Activated T-cell treated with anti-CD3 and anti-CD28 coated beads, Interleukin-2, amount 50 U/mL, for 24 hours (primary cell): ENCODE results near the gene TPPP.

Source experiments
- DNase-seq: peaks from one replicate; pipeline ENCODE4 v3.0.0-alpha.2; 2020
- H3K27ac Mint-ChIP-seq: 2 replicates; pipeline ENCODE4 v1.8.0; 2020; ENCODE audit warnings: mild to moderate bottlenecking, mixed read lengths
- H3K27me3 Mint-ChIP-seq: 2 replicates; pipeline ENCODE4 v1.8.0; 2020; ENCODE audit warnings: mixed read lengths
- H3K36me3 Mint-ChIP-seq: 2 replicates; pipeline ENCODE4 v1.8.0; 2020; ENCODE audit warnings: low read depth, mixed read lengths
- H3K4me1 Mint-ChIP-seq: 2 replicates; pipeline ENCODE4 v1.8.0; 2020; ENCODE audit warnings: low read depth, mixed read lengths
- H3K4me3 Mint-ChIP-seq: 2 replicates; pipeline ENCODE4 v1.8.0; 2020; ENCODE audit warnings: mild to moderate bottlenecking, moderate library complexity, mixed read lengths
- H3K9me3 Mint-ChIP-seq: 2 replicates; pipeline ENCODE4 v1.8.0; 2020; ENCODE audit warnings: mixed read lengths

The TPPP gene

DNA sequence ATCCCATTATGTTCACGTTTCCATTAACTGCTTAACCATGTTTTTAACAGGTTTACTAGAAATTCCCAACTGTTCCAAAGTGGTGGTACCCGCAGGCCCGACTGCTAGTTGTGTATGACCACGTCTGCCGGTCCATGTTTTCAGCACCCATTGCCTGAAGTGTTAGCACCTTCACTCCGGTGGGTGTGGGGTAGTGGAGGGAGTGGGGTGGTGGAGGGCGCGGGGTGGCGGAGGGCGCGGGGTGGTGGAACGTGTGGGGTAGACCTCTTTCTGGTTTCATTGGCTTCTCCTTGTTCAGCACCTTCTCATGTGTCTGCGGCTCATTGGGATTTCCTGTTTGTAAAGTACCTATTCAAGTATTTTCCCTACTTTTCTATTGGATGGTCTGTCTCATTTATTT, 37.7 kb downstream of the TPPP start:
- H3K27me3 Mint-ChIP-seq: no peaks in the 10 kb centered on the region
- H3K4me3 Mint-ChIP-seq: no peak overlapping the region
- peaks cover 47% of the 10 kb centered on the region for H3K36me3 Mint-ChIP-seq
- no peaks in the 10 kb centered on the region for H3K4me1 Mint-ChIP-seq
- H3K9me3 Mint-ChIP-seq: no peaks in the 10 kb centered on the region
- no peak overlapping the region for H3K27ac Mint-ChIP-seq
- no peak for DNase-seq

DNA sequence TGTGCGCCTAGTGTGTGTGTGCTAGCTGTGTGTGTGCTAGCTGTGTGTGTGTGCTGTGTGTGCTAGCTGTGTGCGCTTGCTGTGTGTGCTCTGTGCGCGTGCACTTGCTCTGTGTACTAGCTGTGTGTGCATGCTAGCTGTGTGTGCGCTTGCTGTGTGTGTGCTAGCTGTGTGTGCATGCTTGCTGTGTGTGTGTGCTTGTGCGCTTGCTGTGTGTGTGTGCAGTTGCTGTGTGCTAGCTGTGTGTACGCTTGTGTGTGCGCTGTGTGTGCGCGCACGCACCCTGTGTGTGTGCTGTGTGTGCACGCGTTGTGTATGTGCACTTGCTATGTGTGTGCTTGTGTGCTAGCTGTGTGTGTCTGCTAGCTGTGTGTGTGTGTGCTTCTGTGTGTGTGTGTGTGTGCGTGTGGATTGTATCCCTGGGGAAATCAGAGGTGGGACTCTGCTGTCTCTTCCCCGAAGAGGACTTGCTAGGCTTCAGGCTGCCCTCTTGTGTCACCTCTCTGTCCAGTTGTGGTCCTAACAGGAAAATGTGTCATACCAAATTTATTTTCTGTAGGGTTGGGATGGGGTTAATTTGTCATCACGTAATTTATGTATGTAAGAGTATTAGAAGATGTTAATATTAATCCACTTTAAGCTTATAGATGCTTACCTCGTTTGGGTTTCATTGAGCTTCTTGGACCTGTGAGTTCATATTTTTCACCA, 38.9 kb downstream of the TPPP start:
- no peak overlapping the region for H3K4me3 Mint-ChIP-seq
- peak; percentile 11 for DNase-seq
- H3K27ac Mint-ChIP-seq: no peak overlapping the region
- H3K4me1 Mint-ChIP-seq: no peaks in the 10 kb centered on the region
- no peaks in the 10 kb centered on the region for H3K27me3 Mint-ChIP-seq
- peaks cover 36% of the 10 kb centered on the region for H3K36me3 Mint-ChIP-seq
- H3K9me3 Mint-ChIP-seq: no peaks in the 10 kb centered on the region

- H3K27ac Mint-ChIP-seq: no peak overlapping the region
- no peaks in the 10 kb centered on the region for H3K9me3 Mint-ChIP-seq
- DNase-seq: peak; percentile 20
- no peaks in the 10 kb centered on the region for H3K4me1 Mint-ChIP-seq
- peaks cover 26% of the 10 kb centered on the region for H3K36me3 Mint-ChIP-seq
- H3K4me3 Mint-ChIP-seq: no peak overlapping the region
- H3K27me3 Mint-ChIP-seq: no peaks in the 10 kb centered on the region
Observed at GRCh38 chr5:652773-653350, 40.3 kb downstream of the TPPP start.

GRCh38 chr5:652023-652515, 41.1 kb downstream of the TPPP start:
- no peak for DNase-seq
- H3K4me1 Mint-ChIP-seq: no peaks in the 10 kb centered on the region
- H3K36me3 Mint-ChIP-seq: peaks cover 18% of the 10 kb centered on the region
- H3K27me3 Mint-ChIP-seq: no peaks in the 10 kb centered on the region
- no peak overlapping the region for H3K4me3 Mint-ChIP-seq
- no peaks in the 10 kb centered on the region for H3K9me3 Mint-ChIP-seq
- no peak overlapping the region for H3K27ac Mint-ChIP-seq

DNA sequence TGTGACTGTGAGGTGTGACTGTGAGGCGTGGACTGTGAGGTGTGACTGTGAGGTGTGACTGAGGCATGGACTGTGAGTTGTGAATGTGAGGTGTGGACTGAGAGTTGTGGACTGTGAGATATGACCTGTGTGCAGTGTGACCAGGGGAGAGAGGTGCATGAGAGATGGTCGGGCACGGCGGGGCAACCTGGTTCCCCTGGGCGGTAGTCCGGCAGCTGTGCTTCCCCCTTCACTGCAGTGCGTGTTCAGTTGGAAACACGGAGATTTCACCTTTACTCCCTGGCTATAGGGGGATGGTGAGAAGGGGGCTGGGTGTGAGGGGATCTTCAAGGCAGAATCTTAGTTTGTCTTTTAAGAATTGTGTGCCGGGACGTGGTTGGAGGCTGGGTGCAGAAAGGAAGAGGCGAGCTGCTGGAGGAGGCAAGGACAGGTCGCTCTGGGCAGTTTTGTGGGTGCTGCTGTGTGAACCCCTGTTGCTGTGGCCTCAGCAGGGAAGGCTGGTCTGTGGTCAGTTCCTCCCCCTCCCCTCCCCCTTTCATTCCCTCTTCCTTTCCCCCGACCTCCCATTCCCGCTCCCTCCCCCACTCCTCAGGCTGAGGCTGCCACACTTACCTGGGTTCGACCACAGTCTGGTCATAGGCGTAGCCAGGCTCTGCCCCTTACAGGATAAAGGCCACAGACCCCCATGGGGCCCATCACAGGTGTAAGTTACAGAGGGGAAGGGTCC, 41.7 kb downstream of the TPPP start:
- Mint-ChIP-seq H3K27me3 (no peaks in the 10 kb centered on the region), H3K4me1 (no peaks in the 10 kb centered on the region), H3K27ac (no peak overlapping the region), H3K4me3 (no peak overlapping the region), H3K9me3 (no peaks in the 10 kb centered on the region), H3K36me3 (peaks cover 12% of the 10 kb centered on the region)
- peak; percentile 13 for DNase-seq

DNA sequence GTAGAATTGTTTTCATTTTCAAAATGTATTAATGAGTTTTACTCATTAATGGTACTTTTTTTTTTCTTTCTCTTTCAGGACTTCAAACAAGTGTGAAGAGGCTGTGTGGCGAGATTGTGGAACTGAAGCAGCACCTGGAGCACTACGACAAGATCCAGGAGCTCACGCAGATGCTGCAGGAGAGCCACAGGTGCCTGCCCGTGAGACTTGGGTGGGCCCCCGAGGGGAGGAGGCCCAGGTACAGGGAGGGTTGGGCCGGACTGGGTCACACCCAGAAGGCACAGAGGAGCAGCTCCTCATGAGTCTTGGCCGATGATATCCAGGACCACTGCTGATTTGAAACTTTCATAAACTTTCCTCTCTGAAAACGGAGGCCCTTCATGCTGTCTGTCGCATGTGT, 45.4 kb downstream of the TPPP start:
- DNase-seq: peak; percentile 6
- H3K4me3 Mint-ChIP-seq: no peak overlapping the region
- peaks cover 35% of the 10 kb centered on the region for H3K36me3 Mint-ChIP-seq
- H3K27ac Mint-ChIP-seq: no peak overlapping the region
- no peaks in the 10 kb centered on the region for H3K27me3 Mint-ChIP-seq
- H3K9me3 Mint-ChIP-seq: no peaks in the 10 kb centered on the region
- H3K4me1 Mint-ChIP-seq: no peaks in the 10 kb centered on the region

DNA sequence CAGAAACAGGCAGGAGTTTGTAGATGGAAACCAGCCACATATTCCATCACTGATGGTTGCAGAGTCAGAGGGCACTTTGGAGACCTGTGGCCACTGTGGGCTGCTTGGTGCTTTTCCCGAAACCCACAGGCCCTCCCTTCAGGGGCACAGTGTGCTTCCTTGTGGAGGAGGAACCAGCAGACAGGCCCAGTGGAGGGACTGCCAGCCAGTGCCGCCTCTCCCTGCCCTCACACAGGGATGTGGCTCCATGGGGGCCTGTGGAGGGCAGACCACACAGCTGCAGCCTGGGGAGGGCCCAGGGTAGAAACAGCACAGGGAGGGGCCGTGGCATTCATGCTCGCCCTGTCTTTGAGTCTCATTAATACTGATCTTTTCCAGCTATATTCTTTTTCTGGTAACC, 45.8 kb downstream of the TPPP start:
- DNase-seq: peak; percentile 3
- H3K27ac Mint-ChIP-seq: no peak overlapping the region
- no peaks in the 10 kb centered on the region for H3K4me1 Mint-ChIP-seq
- no peaks in the 10 kb centered on the region for H3K27me3 Mint-ChIP-seq
- H3K9me3 Mint-ChIP-seq: no peaks in the 10 kb centered on the region
- H3K4me3 Mint-ChIP-seq: no peak overlapping the region
- peaks cover 39% of the 10 kb centered on the region for H3K36me3 Mint-ChIP-seq

DNA sequence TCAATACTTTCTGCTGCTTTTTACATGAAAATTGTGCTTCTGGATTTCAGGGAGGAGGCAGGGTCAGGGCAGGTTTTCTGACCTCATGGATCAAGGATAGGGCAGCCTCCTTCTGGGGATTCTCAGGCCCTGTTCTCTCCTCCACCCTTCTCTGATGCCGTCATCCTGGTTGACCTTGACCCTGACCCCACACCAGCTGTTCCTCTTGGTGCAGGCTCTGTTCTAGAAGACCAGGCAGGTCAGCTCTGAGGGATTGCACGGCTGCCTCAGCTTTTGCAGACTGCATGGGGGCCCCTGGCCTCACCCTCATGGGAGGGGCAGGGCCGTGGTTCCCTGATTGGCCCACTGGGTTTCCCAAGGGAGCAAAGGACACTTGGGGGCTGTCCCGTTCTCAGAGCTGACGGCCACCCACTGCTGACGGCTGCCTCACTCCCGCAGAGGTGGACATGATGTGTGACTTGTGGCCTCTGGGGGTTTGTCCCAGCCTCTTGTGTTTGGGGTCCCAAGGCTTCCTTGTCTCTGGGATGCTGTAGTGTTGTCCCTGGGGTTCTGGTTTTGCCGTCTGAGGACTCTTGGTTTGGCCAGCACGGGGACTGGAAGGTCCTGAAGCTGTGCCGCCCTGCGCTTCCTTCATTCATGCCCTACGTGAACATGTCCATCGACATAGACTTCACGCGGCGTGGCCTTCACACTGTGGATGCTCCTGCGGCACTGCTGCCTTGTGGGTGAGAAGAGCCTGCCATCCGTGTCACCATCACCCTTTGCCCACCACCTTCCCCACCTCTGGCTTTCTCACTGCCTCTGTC, 46.6 kb downstream of the TPPP start:
- Mint-ChIP-seq H3K4me3 (no peak overlapping the region), H3K9me3 (no peaks in the 10 kb centered on the region), H3K36me3 (peaks cover 42% of the 10 kb centered on the region), H3K27me3 (no peaks in the 10 kb centered on the region), H3K4me1 (no peaks in the 10 kb centered on the region), H3K27ac (no peak overlapping the region)
- DNase-seq: peak; percentile 23

DNA sequence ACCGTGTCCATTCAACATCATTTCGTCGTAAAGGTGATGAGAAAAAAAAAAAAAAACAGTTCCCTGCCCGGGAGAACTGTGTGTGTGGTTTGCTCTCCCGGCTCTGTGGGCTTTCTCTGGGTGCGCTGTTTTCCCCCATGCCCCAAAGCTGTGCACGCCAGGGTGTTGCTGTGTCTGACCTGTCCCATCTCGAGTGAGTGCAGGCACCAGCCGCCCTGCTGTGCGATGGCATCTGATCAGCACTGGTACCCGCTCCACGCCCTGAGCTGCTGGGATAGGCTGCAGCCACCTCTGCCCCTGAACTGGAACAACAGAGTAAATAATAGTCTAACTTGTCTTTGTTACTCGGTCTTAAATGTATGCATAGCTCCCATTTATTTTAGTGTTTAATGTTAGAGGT, 47.7 kb downstream of the TPPP start:
- H3K36me3 Mint-ChIP-seq: peaks cover 54% of the 10 kb centered on the region
- DNase-seq: peak; percentile 6
- no peaks in the 10 kb centered on the region for H3K9me3 Mint-ChIP-seq
- no peak overlapping the region for H3K4me3 Mint-ChIP-seq
- no peaks in the 10 kb centered on the region for H3K27me3 Mint-ChIP-seq
- no peaks in the 10 kb centered on the region for H3K4me1 Mint-ChIP-seq
- H3K27ac Mint-ChIP-seq: no peak overlapping the region

- Mint-ChIP-seq H3K36me3 (peaks cover 58% of the 10 kb centered on the region), H3K4me1 (no peaks in the 10 kb centered on the region), H3K4me3 (no peak overlapping the region), H3K9me3 (no peaks in the 10 kb centered on the region), H3K27me3 (no peaks in the 10 kb centered on the region), H3K27ac (no peak overlapping the region)
- peak; percentile 9 for DNase-seq
Observed at GRCh38 chr5:644971-645370, 48.2 kb downstream of the TPPP start.

- Mint-ChIP-seq H3K9me3 (no peaks in the 10 kb centered on the region), H3K4me1 (no peaks in the 10 kb centered on the region), H3K27ac (no peak overlapping the region), H3K27me3 (no peaks in the 10 kb centered on the region), H3K36me3 (peaks cover 63% of the 10 kb centered on the region), H3K4me3 (no peak overlapping the region)
- peak; percentile 15 for DNase-seq
Observed at GRCh38 chr5:644509-644908, 48.6 kb downstream of the TPPP start.

DNA sequence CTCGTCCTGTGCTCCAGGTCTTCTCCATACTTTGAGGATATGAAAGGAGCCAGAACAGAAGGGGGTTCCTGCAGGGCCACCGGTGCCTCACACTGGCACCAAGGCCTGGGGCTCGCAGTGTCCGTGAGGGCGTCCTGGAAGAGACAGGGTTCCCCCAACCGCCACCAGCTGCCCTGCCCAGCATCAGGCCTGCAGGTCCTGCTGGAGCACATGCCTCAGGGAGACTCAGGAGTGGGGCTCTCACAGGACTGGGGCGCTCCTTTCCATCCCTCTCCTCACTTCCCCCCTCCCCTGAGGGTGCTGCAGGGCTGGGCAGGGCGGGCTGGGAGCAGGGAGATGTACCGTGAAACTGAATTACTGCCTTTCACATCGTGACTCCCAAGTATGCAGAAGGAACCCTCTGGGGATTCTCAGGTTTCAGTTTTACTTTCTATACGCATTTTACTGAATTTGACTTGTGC, 49.3 kb downstream of the TPPP start:
- H3K4me3 Mint-ChIP-seq: no peak overlapping the region
- no peak overlapping the region for H3K27ac Mint-ChIP-seq
- H3K36me3 Mint-ChIP-seq: peaks cover 70% of the 10 kb centered on the region
- peak; percentile 25 for DNase-seq
- no peaks in the 10 kb centered on the region for H3K4me1 Mint-ChIP-seq
- H3K9me3 Mint-ChIP-seq: no peaks in the 10 kb centered on the region
- no peaks in the 10 kb centered on the region for H3K27me3 Mint-ChIP-seq

DNA sequence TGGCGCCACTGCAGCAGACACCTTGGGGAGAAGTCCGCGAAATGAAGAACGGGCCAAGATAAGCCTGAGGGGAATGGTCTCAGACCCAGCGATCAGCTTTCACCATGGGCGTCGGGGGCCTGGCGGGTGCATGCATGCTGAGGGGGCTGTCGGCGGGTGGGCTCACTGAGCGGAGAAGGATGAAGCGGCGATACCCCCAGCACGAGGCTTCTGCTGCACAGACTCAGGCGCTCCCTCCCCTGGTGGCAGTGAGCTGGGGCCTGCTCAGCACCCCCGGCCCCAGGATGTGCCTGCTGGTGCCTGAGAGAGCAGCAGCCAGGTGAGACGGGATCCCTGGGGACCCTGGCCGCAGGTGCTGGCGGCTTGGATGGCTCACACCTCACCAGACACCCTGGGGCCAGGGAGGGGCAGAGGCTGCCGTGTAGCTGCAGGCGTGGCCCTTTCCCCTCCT, 49.8 kb downstream of the TPPP start:
- Mint-ChIP-seq H3K36me3 (peaks cover 74% of the 10 kb centered on the region), H3K9me3 (no peaks in the 10 kb centered on the region), H3K4me1 (no peaks in the 10 kb centered on the region), H3K27ac (no peak overlapping the region), H3K4me3 (no peak overlapping the region), H3K27me3 (no peaks in the 10 kb centered on the region)
- DNase-seq: peak; percentile 27

DNA sequence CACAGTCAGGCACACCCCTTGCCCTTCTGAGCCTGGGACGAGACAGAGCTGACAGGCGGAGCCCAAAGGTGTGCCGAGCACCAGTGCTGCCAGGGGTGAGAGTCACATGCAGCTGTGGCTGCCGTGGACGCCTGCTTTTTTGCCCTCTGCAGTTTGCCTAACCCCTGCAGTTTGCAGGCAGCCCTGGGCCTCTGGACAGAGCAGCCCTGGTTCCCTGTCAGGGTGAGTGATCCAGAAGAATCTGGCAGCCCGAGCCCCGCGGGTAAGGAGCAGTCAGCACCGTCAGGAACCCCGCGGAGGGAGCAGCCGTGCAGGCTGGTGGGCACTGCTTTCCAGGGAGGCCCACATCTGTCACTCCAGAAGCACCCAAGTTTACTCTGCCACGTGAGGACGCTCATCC, 50.7 kb downstream of the TPPP start:
- DNase-seq: peak; percentile 21
- Mint-ChIP-seq H3K27me3 (no peaks in the 10 kb centered on the region), H3K4me1 (no peaks in the 10 kb centered on the region), H3K27ac (no peak overlapping the region), H3K4me3 (no peak overlapping the region), H3K9me3 (no peaks in the 10 kb centered on the region), H3K36me3 (peaks cover 83% of the 10 kb centered on the region)
